ENCODE measurements around the gene RMP24.

RMP24 gene

DNA sequence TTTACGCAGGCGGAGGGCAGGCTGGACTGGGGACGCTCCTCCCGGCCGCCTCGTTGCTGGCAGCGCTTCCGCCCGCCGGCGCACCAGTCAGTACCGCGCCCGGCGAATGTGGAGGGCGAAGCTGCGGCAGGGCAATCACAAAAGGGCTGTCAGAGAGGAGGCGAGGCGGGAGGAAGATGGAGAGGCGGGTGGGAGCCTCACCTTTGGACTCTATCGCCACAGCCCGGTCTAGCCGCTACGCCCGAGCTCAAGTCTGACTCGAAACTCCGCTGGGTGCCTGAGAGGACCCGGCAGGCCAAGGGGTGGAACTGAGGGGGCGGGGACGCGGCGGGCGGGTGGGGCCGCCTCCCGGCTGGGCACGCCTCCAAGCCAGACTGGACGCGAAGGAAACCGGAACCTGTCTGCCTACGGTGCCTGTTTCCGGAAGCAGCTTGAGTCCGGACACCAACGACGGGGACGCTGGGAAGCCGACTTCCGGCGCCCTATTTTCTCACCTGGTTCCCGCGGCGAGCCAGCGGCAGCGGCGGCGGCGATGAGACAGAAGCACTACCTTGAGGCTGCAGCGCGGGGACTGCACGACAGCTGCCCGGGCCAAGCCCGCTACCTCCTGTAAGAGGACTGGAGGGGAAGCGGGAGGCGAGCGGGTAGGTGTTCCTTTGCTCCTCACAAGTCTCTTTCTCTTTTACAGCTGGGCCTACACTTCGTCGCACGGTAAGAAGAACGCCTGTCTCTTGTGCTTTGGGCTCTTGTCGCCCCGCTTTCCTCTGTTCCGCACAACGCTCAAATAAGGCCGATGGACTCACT lies at the start of gene RMP24:
Gene RMP24, plus strand, starts transcription at position 483 of the 804 bp plus-strand sequence.
- Histone ChIP-seq H3K9ac (peak within 1 kb of the TSS; percentile 91), H4K20me1 (ENCODE audit: insufficient read depth) (no peaks in the 10 kb centered on the region), H3K4me2 (peak within 1 kb of the TSS; percentile 89), H3K27ac (ENCODE audit: low read depth in 2 of 2, low read length in 1 of 2) (peak within 1 kb of the TSS; percentile 81 to 95), H3K4me3 (ENCODE audit: low read depth in 2 of 2, low read length in 1 of 2) (peak within 1 kb of the TSS; percentile 94 to 98), H3K27me3 (ENCODE audit: insufficient read depth) (no peaks in the 10 kb centered on the region), H3F3A (replicated peaks; ENCODE audit: insufficient read depth) (no peaks in the 10 kb centered on the region), H3K9me2 (no peaks in the 10 kb centered on the region), H3K36me3 (replicated peaks in 1 of 2; ENCODE audit: control insufficient read depth in 1 of 2, insufficient read depth in 2 of 2, low read length in 1 of 2) (peaks cover 27 to 33% of the 10 kb centered on the region in 2 experiments), H2AFZ (ENCODE audit: low read depth) (peak within 1 kb of the TSS; percentile 87), H3K4me1 (ENCODE audit: control insufficient read depth in 1 of 2, insufficient read depth in 2 of 2, low read depth in 1 of 2, low read length in 1 of 2) (peaks cover 4 to 7% of the 10 kb centered on the region in 2 experiments; a peak in 3 of 4 replicates), H3K9me3 (no peaks in the 10 kb centered on the region), H3K79me2 (ENCODE audit: insufficient read depth) (peaks cover 35% of the 10 kb centered on the region)
- POLR2A ChIA-PET, result interaction anchor here (0.8 kb wide), 1 partner anchor 157 kb away, joined by 3 read pairs; the partner anchor contains the start of genes ELP2 and SLC39A6
- DNase-seq, result peak; percentile 97
- CTCF ChIA-PET, result interaction anchor here (2.0 to 3.1 kb wide), 3 partner anchors 22 to 312 kb away, joined by 8 to 14 read pairs (median 12); no protein-coding TSS in a partner anchor
- WGBS (ENCODE audit: low lambda C conversion rate), result 1% methylated on average over 24 of the region's 73 CpGs
- TF ChIP-seq RXRA (IDR thresholded peaks at IDR 0.05; ENCODE audit: borderline replicate concordance, low read depth) (no peak), FOXJ3 (CRISPR knock-in tag; IDR thresholded peaks at IDR 0.05) (peak; percentile 6; the same call in 1 of the 2 replicates), CHD2 (IDR thresholded peaks at IDR 0.05; ENCODE audit: low read length, partially characterized antibody) (peak; percentile 73), TEAD4 (IDR thresholded peaks at IDR 0.05; ENCODE audit: borderline replicate concordance, insufficient read depth) (no peak), TCF12 (IDR thresholded peaks at IDR 0.05) (0 out of 2 replicates have a peak, but pooled peaks have one; percentile 12), GABPA (IDR thresholded peaks at IDR 0.05; ENCODE audit: low read depth) (peak; percentile 94), POLR2AphosphoS5 (IDR thresholded peaks at IDR 0.05; ENCODE audit: low read depth, low read length) (peak; percentile 92), FOSL2 (IDR thresholded peaks at IDR 0.05; ENCODE audit: borderline replicate concordance, low read depth) (no peak), EZH2phosphoT487 (IDR thresholded peaks at IDR 0.05; ENCODE audit: borderline replicate concordance, low read depth) (no peak), ELF1 (IDR thresholded peaks at IDR 0.05) (peak; percentile 49), SIN3A (IDR thresholded peaks at IDR 0.05; ENCODE audit: borderline replicate concordance, low read depth, low read length) (peak; percentile 94; the same call in 1 of the 2 replicates), RAD21 (IDR thresholded peaks at IDR 0.05; ENCODE audit: low read length) (no peak), TAF1 (IDR thresholded peaks at IDR 0.05; ENCODE audit: borderline replicate concordance, low read depth, low read length) (peak; percentile 89), SMC3 (IDR thresholded peaks at IDR 0.05; ENCODE audit: low read depth, low read length) (no peak), NFIC (IDR thresholded peaks at IDR 0.05; ENCODE audit: borderline replicate concordance) (peak; percentile 50), MXI1 (IDR thresholded peaks at IDR 0.05; ENCODE audit: low read depth, low read length) (peak; percentile 76), GATA2 (CRISPR knock-in tag; IDR thresholded peaks at IDR 0.05) (peak; percentile 4; the same call in 1 of the 2 replicates), RCOR1 (IDR thresholded peaks at IDR 0.05; ENCODE audit: low read length) (0 out of 2 replicates have a peak, but pooled peaks have one; percentile 44), RFX5 (IDR thresholded peaks at IDR 0.05; ENCODE audit: low read length) (peak; percentile 39; the same call in 1 of the 2 replicates)
- TF ChIP-seq, protein P1, sequence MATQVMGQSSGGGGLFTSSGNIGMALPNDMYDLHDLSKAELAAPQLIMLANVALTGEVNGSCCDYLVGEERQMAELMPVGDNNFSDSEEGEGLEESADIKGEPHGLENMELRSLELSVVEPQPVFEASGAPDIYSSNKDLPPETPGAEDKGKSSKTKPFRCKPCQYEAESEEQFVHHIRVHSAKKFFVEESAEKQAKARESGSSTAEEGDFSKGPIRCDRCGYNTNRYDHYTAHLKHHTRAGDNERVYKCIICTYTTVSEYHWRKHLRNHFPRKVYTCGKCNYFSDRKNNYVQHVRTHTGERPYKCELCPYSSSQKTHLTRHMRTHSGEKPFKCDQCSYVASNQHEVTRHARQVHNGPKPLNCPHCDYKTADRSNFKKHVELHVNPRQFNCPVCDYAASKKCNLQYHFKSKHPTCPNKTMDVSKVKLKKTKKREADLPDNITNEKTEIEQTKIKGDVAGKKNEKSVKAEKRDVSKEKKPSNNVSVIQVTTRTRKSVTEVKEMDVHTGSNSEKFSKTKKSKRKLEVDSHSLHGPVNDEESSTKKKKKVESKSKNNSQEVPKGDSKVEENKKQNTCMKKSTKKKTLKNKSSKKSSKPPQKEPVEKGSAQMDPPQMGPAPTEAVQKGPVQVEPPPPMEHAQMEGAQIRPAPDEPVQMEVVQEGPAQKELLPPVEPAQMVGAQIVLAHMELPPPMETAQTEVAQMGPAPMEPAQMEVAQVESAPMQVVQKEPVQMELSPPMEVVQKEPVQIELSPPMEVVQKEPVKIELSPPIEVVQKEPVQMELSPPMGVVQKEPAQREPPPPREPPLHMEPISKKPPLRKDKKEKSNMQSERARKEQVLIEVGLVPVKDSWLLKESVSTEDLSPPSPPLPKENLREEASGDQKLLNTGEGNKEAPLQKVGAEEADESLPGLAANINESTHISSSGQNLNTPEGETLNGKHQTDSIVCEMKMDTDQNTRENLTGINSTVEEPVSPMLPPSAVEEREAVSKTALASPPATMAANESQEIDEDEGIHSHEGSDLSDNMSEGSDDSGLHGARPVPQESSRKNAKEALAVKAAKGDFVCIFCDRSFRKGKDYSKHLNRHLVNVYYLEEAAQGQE (IDR thresholded peaks at IDR 0.05; ENCODE audit: low read depth, low read length), result no peak
- TF ChIP-seq, protein P2, sequence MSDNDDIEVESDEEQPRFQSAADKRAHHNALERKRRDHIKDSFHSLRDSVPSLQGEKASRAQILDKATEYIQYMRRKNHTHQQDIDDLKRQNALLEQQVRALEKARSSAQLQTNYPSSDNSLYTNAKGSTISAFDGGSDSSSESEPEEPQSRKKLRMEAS (IDR thresholded peaks at IDR 0.05; ENCODE audit: low read depth), result peak; percentile 82
- TF ChIP-seq, protein P3, sequence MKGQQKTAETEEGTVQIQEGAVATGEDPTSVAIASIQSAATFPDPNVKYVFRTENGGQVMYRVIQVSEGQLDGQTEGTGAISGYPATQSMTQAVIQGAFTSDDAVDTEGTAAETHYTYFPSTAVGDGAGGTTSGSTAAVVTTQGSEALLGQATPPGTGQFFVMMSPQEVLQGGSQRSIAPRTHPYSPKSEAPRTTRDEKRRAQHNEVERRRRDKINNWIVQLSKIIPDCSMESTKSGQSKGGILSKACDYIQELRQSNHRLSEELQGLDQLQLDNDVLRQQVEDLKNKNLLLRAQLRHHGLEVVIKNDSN (IDR thresholded peaks at IDR 0.05; ENCODE audit: borderline replicate concordance, low read depth), result no peak; the same call in none of the 2 replicates
- TF ChIP-seq, protein P4, sequence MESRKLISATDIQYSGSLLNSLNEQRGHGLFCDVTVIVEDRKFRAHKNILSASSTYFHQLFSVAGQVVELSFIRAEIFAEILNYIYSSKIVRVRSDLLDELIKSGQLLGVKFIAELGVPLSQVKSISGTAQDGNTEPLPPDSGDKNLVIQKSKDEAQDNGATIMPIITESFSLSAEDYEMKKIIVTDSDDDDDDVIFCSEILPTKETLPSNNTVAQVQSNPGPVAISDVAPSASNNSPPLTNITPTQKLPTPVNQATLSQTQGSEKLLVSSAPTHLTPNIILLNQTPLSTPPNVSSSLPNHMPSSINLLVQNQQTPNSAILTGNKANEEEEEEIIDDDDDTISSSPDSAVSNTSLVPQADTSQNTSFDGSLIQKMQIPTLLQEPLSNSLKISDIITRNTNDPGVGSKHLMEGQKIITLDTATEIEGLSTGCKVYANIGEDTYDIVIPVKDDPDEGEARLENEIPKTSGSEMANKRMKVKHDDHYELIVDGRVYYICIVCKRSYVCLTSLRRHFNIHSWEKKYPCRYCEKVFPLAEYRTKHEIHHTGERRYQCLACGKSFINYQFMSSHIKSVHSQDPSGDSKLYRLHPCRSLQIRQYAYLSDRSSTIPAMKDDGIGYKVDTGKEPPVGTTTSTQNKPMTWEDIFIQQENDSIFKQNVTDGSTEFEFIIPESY (IDR thresholded peaks at IDR 0.05; ENCODE audit: borderline replicate concordance, low read depth), result no peak
- TF ChIP-seq, protein P5, sequence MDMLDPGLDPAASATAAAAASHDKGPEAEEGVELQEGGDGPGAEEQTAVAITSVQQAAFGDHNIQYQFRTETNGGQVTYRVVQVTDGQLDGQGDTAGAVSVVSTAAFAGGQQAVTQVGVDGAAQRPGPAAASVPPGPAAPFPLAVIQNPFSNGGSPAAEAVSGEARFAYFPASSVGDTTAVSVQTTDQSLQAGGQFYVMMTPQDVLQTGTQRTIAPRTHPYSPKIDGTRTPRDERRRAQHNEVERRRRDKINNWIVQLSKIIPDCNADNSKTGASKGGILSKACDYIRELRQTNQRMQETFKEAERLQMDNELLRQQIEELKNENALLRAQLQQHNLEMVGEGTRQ (IDR thresholded peaks at IDR 0.05; ENCODE audit: borderline replicate concordance, low read depth, low read length), result no peak
